ENCODE measurements around the gene GABRB2.

GABRB2 gene

GRCh38 chr5:161460741-161461140 lies 85.8 kb downstream of the GABRB2 start:
- Histone ChIP-seq H3K27me3 (ENCODE audit: insufficient read depth, poor library complexity, severe bottlenecking) (no peaks in the 10 kb centered on the region), H3K4me3 (replicated peaks; ENCODE audit: insufficient read depth, low read length) (no peak overlapping the region), H3K27ac (replicated peaks) (no peak overlapping the region)
- no peak for TF ChIP-seq POLR2AphosphoS5 (IDR thresholded peaks at IDR 0.05; ENCODE audit: low read depth)
- no peak for TF ChIP-seq GABPA (IDR thresholded peaks at IDR 0.05; ENCODE audit: low read depth)
- no peak for TF ChIP-seq SPI1 (IDR thresholded peaks at IDR 0.05; ENCODE audit: borderline replicate concordance, low read depth)
- no peak for TF ChIP-seq CTCF (IDR thresholded peaks at IDR 0.05; ENCODE audit: insufficient read depth, low read length)
- no peak for TF ChIP-seq REST (IDR thresholded peaks at IDR 0.05; ENCODE audit: insufficient replicate concordance, low read depth)
- no peak for DNase-seq (ENCODE audit: low read depth in 1 of 2, low spot score in 1 of 2)

GRCh38 chr5:161446655-161447054 lies 99.9 kb downstream of the GABRB2 start:
- no peak overlapping the region for H3K27ac ChIP-seq (replicated peaks)
- TF ChIP-seq SPI1 (IDR thresholded peaks at IDR 0.05; ENCODE audit: borderline replicate concordance, low read depth) = no peak
- TF ChIP-seq REST (IDR thresholded peaks at IDR 0.05; ENCODE audit: insufficient replicate concordance, low read depth) = no peak
- no peak for TF ChIP-seq CTCF (IDR thresholded peaks at IDR 0.05; ENCODE audit: insufficient read depth, low read length)
- no peak for TF ChIP-seq POLR2AphosphoS5 (IDR thresholded peaks at IDR 0.05; ENCODE audit: low read depth)
- TF ChIP-seq GABPA (IDR thresholded peaks at IDR 0.05; ENCODE audit: low read depth) = no peak
- DNase-seq (ENCODE audit: low read depth in 1 of 2, low spot score in 1 of 2) = no peak
- H3K4me3 ChIP-seq (replicated peaks; ENCODE audit: insufficient read depth, low read length) = no peak overlapping the region
- no peaks in the 10 kb centered on the region for H3K27me3 ChIP-seq (ENCODE audit: insufficient read depth, poor library complexity, severe bottlenecking)

- no peak overlapping the region for H3K4me3 ChIP-seq (replicated peaks; ENCODE audit: insufficient read depth, low read length)
- no peak for TF ChIP-seq REST (IDR thresholded peaks at IDR 0.05; ENCODE audit: insufficient replicate concordance, low read depth)
- no peak for TF ChIP-seq POLR2AphosphoS5 (IDR thresholded peaks at IDR 0.05; ENCODE audit: low read depth)
- TF ChIP-seq GABPA (IDR thresholded peaks at IDR 0.05; ENCODE audit: low read depth) = no peak
- no peak for TF ChIP-seq CTCF (IDR thresholded peaks at IDR 0.05; ENCODE audit: insufficient read depth, low read length)
- TF ChIP-seq SPI1 (IDR thresholded peaks at IDR 0.05; ENCODE audit: borderline replicate concordance, low read depth) = no peak
Observed at GRCh38 chr5:161442471-161442870, 104.1 kb downstream of the GABRB2 start.

More at GRCh38 chr5:161442471-161442870, 104.1 kb downstream of the GABRB2 start:
- Histone ChIP-seq H3K27me3 (ENCODE audit: insufficient read depth, poor library complexity, severe bottlenecking) (no peaks in the 10 kb centered on the region), H3K27ac (replicated peaks) (no peak overlapping the region)
- DNase-seq (ENCODE audit: low read depth in 1 of 2, low spot score in 1 of 2) = no peak
